ENCODE measurements around the gene HSDL2.

DNA sequence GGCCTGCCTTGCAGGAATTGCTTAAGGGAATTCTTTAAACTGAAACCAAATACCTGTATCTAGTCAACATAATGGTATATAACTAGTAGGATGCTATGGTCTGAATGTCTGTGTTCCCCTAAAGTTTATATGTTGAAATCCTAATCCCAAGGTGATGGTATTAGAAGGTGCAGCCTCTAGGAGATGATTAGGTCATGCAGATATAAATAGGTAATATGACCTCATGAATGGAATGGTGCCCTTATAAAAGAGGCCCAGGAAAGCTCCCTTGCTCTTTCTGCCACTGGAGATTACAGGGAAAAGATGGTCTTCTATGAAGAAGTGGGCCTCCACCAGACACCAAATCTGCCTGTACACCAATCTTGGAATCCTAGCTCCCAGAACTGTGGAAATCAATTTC, 99.3 kb downstream of the HSDL2 start:
- TF ChIP-seq CTCF (IDR thresholded peaks at IDR 0.05) (no peak), POLR2A (IDR thresholded peaks at IDR 0.05) (no peak)
